NCI-H1105 treated with DMSO at 0.1 percent for 48 hours (cell line): ENCODE results near the gene CRISPLD2.
"Not testable (repeated sequence)": the region's sequence is repeated elsewhere in the genome, so short reads cannot be mapped to it uniquely, and the experiment has no call there.

Source experiments
- DNase-seq: peaks from one replicate; lab custom pipeline; 2025; lab: John Stamatoyannopoulos, UW

The CRISPLD2 gene

DNA sequence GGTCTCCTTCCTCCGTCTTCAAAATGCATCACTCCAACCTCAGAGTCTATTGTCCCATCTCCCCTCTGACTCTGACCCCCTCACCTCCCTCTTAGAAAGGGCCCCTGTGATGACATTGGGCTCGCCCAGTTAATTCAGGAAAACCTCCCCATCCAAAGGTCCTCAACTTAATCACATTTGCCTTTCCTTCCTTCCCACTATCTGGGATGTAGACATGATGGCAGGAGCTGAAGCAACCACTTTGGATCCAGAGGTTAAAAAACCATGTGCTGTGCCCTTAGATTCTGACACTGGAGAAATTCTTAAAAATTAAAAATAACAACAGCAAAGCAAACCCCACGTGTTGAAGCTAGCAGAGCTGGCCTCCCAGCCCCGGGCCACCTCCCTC is 111.3 kb downstream of the CRISPLD2 start:
- DNase-seq: no peak

DNA sequence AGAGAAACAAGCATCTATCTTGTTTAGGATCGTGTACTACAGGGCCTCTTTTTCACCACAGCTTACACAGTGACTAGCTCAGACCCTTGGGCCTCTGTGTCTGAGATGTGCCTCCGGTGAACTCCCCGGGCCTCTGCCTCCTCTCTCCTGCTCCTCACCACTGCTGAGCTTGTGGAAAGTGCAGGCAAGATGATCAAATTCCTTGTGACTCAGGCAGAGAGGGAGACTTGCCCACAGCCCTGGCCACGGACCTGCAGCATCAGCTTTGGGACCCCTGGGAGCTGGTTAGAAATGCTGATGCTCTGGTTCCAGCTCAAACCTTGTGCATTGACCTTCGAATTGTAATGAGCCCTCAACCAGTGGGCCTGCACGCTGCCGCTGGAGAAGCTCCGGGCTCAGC is 111.7 kb downstream of the CRISPLD2 start:
- no peak for DNase-seq

DNA sequence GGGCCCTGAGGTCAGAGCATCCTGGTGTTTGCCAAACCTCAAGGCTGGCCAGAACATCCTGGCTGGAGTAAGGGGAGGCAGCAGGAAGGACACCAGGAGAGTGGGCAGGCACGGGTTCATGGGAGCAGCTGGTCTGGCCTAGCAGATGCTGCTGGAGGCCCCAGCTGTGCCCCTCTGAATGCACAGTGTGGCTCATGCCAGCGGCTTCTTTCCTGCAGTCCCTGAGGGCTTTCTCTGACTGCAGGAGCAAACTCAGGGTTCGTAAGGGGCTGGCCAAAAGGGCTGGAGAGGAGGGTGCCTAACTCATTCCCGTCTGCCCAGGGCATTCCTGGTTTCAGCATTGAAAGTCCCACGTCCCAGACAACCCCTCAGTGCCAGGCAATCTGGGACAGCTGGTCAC is 112.9 kb downstream of the CRISPLD2 start:
- DNase-seq: no peak

DNA sequence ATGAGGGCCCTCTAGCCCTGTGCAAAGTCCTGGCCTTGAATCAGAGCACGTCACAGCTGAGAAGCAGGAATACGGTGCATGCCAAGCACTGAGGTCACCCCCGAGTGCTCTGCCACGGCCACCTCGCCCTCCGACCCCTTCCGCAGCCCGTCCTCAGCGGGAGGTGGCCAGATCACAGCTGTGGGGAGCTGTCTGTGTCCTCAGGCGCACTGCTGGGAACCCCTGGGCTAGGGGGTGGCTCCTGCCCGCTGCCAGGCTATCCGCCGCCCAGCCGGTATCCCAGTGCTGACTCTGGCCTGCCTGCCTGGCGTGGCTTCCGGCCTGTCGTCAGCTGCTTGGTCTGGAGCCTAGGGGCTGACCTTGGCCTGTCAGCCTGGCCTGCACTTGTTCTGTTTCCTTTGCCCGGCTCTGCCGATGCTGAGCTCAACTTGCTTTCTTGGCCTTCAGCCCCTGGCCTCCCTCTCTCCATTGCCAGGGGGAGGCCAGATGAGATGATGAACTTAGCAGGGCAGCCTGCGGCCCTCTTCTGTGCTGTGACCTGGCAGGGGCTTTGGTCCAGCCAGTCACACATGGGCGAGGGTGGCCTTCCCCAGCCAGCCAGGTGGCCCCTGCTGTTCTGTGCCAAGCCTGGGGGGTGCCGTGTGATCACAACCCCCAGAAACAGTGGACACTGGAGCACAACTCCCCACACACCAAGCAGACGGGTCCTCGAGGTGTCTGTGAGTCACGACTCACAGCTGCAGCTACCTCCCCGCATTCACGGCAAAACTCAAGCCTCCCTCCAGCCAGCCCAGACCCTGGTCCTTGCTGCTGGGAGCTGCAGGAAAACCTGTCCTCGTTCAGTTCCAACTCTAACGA is 114.2 kb downstream of the CRISPLD2 start:
- no peak for DNase-seq

DNA sequence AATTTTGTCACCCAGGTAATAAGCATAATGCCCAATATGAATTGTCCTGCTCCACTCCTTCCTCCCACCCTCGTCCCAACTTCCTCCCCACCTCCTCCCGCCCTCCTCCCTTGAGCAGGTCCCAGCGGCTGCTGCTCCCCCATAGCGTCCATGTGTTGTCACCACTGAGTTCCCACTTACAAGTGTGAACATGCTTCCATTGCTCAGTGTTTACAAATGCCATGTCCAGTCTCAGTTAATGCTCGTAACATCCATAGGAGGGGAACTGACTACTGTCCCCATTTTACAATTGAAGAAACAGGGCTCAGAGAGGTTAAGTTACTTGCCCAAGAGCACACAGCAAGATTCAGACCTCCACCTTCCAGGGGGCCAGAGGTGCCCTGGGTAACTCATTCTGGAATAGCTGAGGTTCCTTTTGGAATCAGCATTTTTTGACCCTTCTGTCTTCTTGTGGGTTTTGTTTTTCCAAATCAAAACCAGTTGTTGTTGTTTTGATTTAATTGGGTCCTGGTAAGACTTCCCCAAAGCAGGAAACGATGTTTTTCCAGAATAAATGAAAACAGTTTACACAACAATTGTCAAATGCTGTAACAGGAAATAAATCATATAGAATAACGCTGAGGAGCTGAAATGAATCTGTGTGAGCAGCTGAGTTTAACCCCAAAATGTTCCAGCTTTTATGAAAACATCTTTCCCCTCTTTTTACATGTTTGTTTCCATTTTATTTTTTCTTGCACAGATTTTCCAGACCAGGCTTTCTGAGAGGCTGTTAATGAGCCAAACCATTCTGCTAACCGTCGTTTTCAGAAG is 117.6 kb downstream of the CRISPLD2 start:
- no peak for DNase-seq

DNA sequence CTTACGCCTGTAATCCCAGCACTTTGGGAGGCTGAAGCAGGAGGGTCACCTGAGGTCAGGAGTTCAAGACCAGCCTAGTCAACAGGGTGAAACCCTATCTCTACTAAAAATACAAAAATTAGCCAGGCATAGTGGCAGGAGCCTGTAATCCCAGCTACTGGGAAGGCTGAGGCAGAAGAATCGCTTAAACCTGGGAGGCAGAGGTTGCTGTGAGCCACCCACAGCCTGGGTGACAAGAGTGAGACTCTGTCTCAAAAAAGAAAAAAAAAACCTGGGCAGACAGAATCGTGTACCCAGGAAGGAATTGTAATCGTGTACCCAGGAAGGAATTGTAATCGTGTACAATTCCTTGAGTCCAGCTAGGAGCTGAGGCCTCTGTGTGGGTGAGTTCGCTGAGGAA is 118.8 kb downstream of the CRISPLD2 start:
- DNase-seq: not testable (repeated sequence)

DNA sequence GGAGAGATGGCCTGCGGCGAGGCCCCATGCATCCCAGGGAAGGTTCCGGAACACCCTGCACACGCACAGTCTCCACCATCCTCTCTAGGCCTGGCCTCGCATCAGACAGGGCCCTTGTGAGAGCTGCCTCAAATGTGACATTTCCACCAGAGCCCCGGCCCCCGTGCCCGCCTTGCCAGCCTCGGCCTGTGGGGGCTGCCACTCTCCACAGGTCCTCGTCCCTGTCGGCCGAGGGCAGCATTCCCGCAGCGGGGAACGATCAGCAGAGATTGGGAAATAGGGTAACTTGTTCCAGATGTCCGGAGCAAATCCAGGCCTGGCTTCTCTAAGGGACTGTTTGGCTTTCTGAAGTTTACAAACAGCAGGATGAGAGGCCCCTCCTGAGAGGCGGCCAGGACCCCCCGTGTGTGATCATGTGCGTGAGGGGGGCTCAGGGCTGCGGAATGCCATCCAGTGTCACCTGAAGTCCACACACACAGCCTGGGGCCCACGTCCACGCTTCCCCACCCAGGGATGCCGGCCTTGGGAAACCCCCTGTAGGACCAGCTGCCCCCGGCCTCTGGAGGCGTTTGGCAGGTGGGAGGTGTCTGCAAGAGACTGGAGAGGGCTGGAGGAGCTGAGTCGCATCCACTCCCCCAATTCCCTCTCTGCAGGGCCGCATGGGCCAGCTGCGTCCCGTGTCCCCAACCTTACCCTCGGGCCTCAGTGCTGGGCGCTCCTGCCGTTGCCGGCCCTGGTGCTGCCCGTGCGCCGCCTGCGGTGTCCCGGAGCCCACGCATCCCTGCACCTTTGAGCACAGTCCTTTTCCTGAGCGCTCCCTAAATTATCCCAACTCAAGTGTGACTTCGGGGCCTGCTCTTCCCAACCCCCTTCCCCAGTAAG is 121.1 kb downstream of the CRISPLD2 start:
- no peak for DNase-seq

DNA sequence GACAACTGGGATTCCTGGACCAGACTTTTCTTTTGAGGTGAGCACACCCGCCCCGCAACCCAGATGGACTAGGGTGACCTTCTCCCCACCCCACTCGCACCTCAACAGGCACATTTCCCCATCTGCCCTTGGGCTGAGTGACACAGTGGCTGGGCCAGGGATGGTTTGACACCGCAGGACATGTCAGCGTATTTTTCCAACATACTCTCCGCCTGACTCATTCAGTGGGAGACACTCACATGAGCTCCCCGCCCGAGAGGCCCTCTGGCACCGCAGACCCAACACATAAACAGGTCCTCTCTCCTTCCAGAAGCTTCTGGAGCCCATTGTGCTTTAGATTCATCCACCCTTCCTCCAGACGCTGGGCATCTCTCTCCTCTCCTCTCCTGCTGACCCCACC is 122.1 kb downstream of the CRISPLD2 start:
- no peak for DNase-seq

DNA sequence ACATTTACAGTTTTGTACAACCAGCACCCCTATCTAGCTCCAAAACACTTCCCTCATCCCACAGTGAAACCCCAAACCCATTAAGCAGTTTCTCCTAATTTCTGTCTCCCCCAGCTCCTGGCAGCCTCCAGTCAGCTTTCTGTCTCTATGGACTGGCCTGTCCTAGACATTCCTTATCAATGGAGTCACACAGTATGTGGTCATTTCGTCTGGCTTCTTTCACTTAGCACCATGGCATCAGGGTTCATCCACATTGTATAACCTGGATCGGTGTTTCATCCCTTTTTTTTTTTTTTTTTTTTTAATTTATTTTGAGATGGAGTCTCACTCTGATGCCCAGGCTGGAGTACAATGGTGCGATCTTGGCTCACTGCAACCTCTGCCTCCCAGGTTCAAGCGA is 123.0 kb downstream of the CRISPLD2 start:
- DNase-seq: no peak

DNA sequence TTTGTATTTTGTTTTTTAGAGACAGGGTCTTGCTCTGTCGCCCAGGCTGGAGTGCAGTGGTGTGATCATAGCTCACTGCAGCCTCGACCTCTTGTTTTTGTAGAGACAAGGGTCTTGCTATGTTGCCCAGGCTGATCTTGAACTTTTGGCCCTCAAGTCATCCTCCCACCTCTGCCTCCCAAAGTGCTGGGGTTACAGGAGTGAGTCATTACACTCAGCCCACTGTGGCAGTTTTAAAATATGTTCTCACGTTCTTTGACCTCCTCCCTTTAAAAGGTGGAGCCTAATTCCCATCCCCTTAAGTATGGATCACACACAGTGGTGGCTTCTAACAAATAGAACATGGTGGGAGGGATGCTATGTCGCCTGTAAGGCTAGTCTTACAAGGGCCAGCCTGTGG is 123.8 kb downstream of the CRISPLD2 start:
- no peak for DNase-seq

DNA sequence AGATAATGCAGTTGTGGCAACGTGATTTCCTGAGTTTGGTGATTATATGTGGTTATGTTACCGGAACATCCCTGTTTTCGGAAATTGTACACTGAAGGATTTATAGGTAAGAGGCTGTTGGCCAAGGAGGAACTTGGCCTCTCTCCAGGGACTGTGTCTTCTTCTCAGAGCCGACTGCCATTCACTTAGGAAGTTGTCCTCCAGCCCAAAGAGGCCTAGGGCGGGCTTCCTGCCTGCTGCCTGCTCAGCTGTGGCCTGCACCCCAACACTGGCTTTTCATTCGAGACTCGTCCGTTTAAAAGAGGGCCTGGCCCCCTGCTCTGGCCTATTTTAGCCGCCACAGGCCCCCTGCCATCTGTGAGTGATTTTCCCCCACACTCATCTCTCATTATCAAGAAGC is 127.2 kb downstream of the CRISPLD2 start:
- DNase-seq: no peak

DNA sequence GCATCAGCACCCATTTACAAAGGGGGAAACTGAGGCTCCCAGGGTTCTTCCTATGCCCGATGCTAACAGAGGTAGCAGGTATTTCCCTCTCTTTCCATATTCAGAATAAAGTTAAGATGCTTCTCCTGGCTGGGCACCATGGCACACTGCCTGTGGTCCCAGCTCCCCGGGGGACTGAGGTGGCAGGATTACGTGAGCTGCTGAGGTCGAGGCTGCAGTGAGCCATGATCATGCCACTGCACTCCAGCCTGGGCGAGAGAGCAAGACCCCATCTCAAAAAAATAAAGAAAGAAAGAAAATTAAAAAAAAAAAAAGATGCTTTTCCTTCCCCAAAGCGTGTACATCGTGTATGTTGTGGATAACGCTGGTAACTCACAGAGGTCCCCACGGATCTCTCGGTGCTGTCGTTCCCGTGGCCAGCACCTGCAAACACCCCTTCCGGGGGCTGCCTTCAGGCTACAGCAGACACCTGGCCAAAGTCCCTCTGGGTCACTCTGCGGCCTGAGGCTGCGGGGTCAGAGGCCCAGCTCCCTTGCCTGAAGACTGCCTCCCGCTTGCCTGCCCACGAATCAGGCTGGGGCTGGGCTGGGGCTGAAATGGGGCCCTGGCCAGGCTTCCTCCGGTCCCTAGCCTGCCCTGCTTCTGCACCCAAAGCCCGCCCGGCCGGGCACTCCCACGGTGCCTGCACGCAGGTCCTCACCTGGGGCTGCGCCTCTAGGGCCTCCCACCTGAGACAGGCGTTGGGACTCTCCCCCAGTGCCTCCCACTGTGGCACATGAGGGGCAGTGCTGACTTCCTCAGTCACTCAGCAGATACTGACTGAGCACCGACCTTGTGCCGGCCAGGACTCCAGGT is 128.4 kb downstream of the CRISPLD2 start:
- DNase-seq: no peak

DNA sequence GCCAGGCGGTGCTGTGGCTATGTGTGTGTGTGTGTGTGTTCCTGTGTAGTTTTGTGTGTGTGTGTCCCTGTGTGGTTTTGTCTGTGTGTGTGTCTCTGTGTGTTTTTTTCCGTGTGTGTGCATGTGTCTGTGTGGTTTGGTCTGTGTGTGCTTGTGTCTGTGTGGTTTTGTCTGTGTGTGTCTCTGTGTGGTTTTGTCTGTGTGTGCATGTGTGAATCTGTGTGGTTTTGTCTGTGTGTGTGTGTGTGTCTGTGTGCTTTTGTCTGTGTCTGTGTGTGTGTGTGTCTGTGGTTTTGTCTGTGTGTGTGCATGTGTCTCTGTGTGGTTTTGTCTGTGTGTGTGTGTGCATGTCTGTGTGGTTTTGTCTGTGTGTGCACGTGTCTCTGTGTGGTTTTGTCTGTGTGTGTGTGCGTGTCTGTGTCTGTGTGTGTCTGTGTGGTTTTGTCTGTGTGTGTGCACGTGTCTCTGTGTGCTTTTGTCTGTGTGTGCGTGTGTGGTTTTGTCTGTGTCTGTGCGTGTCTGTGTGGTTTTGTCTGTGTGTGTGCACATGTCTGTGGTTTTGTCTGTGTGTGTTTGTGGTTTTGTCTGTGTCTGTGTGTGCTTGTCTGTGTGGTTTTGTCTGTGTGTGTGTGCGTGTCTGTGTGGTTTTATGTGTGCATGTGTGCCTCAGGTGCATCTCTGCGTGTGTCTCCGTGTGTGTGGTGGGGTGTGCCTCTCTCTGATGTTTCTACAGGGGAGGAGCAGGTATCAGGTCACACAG is 129.2 kb downstream of the CRISPLD2 start:
- no peak for DNase-seq

DNA sequence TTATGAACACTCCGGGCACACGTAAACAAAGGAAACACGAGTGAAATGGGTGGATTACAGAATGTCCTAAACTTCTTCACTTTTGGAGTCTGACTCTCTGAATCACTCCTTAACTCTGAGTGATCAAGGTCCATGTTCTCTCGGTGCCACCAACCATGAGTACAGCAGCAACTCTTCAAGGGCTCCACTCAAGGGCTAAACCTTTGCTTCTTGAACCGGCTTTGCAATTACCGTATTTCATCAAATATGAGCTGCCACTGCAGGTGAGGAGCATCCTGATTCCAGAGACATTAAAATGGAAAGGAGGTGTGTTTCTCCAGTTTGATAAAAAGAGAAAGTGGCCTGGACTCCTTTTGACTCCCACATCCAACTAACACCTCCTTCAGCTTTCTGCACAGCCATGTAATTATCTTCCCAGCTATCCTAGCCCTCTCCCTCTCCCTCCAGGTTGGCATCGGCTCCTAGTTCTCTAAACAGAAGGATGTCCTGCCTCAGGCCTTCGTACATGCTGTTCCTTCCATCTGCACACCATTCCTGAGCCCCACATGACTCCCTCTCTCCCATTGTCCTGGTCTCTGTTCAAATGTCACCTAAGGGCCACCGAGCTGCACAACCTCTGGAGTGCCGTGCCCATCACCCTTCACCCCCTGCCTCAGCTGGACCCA is 130.1 kb downstream of the CRISPLD2 start:
- no peak for DNase-seq

DNA sequence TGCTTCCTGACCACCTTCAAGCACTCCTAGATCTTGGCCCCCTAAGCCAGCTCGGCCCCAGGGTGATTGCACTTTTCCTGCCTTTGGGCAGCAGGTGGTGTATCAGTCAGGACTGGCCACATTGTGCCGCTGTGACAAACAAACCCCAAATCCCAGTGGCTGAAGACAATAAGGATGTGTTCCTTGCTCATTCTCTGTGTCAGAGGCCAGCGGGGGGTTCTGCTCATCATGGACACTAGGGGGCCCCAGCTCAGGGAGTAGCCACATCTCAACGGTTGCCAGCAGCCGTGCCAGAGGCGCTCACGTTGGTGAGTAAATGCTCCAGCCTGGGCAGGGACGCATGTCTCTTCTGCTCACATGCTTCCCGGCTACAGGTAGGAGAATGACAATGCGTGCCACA is 131.1 kb downstream of the CRISPLD2 start:
- no peak for DNase-seq

DNA sequence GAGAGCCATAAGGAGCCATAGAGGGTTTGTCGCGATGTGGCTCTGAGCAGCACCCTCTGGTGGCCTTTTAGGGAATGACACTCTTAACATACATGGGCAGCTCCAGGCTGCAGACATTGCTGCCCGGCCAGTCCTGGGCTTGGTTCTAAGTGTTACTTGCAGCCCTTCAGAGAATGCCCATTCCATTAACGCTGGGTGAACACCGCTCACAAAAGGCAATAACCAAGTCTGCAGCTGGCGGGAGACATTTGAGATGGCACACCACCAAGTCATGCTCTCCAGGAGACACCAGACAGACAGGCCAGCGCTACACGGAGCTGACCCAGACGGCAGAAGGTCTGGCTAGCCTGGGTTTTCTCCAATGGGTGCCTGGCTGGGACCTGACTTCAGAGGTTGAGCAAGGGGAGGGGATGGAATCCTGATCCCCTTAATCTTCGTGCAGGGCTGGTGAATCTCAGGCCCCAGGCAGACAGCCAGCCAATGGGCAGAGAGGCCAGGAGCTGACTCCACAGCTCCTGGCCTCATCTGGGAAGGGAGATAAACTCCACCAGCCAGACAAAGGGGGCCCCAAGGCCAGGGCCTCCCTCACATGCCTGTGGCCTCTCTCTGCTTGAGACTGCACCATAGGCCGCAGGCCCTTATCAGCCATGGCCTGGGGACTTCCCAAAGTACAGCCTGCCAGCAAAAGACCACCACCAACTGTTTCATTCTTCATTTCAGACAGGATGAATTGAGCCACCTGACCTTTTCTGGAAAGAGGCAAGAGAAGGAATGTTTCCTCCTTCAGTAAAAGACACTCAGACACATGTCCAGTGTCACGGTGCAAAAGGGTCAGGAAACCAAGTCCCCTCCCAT is 132.8 kb downstream of the CRISPLD2 start:
- peak; percentile 49 for DNase-seq

DNA sequence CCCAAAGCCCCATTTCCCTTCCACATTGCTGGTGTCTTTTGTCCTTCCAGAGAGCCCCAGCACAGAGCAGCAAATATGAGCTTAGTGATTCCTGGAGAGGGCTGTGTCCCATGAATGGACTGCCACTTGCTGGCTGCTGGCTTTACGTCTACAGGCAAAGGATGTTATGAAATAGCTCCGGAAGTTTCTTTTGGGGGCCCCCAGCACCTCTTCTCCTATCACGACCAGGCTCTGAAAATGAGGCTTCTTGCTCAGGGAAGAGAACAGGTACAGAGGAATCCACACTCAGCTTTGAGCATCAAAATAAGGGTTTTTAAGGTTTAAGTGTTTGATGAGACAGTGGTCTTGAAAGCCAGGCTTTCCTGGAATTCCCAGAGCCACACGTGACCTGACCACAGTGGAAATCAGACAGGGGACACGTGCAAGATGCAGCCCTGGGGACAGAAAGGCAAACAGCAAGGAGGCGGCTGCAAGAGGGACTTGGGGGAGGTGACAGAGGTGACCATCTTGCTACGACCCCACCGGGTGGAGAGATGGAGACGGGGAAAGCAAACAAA is 133.5 kb downstream of the CRISPLD2 start:
- DNase-seq: no peak

DNA sequence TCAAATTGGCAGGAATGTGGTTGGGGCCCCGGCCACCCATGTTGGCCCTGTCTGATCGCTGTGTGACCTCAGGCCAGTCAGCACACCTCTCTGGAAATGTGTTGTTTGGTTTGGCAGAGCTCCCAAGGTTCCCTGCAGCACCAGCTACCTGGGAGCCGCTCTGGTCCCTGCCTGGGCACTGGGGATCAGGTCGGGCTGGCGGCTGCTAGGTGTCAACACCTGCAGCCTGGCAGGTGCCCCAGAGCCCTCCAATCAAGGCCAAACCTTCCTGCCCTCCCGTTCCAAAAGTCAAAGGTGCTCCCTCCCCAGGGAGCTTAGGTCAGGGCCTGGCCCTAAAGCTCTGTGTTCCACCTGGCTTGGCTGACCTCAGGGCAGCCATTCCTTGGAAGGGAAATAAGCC is 135.6 kb downstream of the CRISPLD2 start:
- DNase-seq: no peak

DNA sequence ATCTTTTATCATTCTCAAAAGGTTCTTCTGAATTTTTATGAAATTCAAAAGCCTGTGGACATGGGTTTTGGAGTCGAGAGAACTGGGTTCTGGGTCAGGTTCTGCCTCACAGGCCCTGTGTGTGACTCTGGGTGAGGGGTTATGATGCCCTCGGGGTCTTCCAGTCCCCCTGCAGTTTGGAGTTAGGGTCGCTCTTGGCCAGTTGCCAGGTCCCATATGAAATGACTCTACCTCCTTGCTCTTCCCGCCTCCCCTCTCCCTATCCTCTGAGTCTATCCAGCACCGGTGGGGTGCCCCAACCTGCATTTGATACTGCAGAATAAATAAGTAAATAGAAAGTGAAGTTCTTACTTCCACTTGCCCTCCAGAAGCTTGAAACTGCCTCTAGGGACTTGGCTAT is 137.4 kb downstream of the CRISPLD2 start:
- DNase-seq: no peak
